Embryonic facial prominence (tissue), 1 donor: Measurements from ENCODE around the gene PPP1R12C.
"Not testable (repeated sequence)": the region's sequence is repeated elsewhere in the genome, so short reads cannot be mapped to it uniquely, and the experiment has no call there.

Source experiments
- DNase-seq: peaks from one replicate; pipeline ENCODE4 v3.0.0-alpha.2; 2016; ENCODE audit errors: extremely low spot score

Gene PPP1R12C

DNA sequence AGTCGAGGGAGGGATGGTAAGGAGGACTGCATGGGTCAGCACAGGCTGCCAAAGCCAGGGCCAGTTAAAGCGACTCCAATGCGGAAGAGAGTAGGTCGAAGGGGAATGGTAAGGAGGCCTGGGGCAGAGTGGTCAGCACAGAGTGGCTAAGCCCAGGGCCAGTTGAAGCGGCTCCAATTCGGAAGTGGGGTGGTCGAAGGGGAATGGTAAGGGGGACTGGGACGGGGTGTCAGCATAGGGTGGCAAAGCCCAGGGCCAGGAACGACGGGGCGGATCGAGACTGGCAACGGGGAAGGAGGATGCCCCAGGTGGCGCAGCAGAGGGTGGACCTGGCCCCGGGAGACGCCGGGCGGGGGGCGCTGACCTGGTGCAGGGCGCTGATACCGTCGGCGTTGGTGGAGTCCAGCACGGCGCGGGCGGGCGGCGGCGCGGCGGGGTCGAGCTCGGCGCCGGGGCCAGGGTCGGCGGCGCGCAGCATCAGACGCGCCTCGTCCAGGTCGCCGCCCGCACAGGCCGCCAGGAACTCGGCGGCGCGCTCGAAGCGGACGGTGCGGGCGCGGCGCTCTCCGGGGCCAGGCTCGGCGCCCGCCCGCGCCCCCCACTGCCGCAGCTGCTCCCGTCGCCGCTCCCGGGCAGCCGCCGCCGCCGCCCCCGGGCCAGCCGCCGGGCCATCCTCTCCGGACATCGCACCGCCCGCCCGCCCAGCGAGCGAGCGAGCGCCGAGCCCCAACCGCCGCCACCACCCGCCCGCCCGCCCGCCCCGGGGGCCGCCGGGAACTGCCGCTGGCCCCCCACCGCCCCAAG is at the start of gene PPP1R12C:
Gene PPP1R12C (minus strand): TSS at position 779 of the 804 bp plus-strand sequence. CDS start 94 bp downstream, at position 685.
- DNase-seq: no peak

DNA sequence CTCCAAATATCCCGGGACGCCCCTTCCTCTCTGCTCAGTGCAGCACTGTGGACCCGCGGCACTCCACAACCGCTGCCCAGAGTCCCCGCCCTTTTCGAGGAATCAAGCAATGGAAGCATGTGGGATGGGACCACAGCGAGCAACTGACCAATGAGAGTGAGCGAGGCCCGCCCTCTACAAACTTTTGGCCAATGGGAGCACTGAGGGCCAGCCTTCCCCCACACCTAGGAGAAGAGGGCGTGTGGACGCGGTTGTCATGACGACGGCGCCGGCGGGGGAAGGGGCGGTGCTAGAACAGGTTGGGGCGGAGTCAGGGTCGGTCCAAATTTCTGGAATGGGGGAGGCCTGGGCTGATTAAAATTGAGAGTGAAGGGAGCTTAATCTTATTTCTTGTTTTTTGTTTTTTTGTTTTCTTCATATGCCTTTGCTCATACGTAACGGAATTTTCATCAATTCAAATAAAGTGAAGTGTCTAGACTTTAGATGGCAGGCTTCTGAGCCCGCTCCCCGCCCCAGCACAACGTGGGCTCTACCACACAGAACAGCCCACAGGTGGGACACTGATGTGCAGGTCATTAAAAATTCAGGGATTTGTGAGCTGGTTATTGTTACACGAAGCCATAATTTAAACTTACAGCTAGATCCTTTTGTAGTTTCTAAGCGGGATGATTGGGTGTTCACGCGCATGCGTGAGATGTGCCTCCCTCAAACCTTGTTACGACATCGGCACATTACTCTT is 49.3 kb upstream of the PPP1R12C start, which contains the start of gene DNAAF3:
Gene DNAAF3 (minus strand): TSS at position 84 of the 739 bp plus-strand sequence. CDS start 200 bp downstream, outside the sequence.
- DNase-seq: peak; percentile 89

DNA sequence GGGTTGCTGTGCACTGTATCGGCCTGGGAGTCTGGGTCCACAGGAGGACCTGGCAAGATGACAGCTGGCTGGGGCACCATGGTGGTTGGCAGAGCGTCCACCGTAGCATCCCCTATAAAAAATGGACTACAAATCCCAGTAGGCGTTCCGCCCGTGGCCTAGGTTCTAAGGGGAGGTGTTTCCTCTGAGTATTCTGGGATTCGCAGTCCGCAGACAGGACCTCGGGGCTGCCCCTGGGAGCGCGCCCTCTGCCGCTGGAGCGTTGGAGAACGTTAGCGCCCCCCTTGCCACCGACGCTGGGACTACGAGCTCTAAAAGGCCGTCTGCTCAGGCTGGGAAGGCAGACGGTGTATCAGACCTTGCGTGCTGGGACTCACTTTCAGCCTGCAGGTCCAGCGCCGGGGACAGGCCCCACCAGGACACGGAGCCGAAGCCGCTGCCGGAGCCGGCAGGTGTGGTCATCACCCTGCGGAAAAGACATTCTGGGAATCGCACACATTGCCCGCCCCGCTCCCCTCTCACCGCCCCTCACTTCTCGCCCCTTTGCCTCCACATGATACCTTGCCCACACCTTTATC is 48.6 kb upstream of the PPP1R12C start:
- DNase-seq: no peak

- no peak for DNase-seq
Measured at GRCh38 chr19:55161571-55162322, 44.3 kb upstream of the PPP1R12C start.

DNA sequence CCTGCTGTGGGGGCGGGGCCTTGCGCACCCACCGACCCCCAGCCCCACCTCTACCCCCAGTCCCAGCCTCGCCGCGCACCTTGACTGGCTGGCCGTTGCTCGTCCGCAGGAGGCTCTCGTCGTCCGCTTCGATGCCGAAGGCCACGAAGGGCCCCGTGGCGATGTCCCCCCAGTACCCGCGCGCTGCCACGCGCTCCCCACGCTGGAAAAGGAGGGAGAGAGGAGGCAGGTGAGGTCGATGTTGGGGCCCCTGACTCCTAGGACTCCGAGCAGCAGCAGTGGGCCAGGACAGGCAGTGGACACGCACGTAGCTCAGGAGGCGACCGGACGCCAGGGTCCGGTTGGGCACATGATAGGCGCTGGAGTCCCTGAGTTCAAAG is 43.5 kb upstream of the PPP1R12C start:
- DNase-seq: no peak

DNA sequence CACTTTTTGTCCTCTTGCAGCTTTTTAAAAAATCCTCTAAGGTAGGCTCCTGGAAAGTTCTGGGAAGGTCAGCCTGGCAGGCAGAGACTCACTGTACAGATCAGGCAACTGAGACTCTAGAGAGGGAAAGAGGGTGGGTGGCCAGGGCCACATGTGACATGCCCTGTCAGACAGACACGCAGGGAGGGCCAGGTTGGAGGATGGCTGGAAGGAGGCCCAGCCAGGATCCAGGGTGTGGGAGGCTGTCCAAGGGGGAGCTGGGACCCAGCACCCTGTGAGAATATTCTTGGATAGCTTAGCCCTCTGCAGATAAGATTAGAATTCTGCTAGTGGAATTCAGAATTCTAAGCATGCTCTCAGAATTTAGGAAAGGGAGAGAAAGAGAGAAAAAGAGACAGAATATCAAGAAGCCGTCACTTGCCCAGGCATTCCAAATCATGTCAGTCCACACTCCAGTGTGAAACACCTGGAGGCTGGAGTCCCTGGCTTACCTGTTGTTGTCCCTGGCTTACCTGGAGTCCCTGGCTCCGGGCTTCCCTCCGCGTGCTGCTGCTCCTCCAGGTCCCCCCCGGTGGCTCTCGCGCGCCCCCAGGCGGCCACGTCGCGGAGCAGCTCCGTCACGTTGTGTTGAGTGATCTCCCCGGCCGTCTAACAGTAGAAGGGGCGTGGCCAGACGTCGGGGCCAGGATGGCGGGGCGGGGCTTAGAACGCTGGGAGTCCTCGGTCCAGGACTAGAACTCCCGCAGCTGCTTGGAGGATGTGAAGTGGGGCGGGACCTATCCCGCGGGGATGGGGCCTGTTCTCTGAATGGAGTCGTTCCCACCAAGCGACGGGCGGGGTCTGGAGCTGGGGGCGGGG is 42.9 kb upstream of the PPP1R12C start:
- DNase-seq: no peak

DNA sequence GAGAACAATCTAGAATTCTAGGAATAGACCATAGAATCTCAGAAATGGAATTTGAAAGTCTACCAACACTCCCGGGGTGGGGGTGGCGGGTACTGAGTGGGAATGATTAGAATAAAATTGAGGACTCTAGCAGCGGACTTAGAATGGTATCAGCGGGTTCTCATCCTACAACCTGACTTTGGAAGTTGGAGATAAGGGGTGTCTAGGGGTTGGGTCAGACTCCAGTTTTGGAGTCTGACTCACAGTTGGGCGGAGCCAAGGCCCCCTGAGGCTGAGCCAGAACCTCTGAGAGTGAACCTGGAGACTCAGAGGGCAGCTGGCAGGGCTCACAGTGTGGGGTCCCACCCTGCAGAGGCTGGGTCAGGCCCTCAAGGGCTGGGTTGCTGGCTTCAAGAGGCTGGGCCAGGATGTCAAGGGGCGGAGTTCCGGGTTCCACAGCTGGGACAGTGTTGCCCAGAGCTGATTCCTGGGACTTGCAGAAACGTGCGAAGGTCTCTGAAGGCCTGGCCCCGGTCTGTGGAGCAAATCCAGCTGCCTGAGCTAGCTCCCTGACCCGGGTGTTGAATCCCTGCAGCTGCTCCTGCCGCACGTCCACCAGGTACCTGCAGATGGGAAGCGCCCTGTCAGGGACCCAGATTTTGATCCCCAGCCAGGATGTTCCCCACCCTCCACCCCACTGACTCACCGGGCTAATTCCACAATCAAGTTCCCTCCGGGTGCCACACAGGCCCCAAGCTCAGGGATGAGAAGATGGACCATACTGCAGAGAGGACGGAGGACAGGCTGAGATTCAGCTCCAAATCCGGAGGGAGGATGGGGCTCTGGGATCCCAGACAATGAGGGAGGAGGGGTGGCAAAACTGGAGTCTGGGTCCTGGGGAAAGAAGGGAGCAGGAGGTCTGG is 41.7 kb upstream of the PPP1R12C start:
- DNase-seq: no peak

DNA sequence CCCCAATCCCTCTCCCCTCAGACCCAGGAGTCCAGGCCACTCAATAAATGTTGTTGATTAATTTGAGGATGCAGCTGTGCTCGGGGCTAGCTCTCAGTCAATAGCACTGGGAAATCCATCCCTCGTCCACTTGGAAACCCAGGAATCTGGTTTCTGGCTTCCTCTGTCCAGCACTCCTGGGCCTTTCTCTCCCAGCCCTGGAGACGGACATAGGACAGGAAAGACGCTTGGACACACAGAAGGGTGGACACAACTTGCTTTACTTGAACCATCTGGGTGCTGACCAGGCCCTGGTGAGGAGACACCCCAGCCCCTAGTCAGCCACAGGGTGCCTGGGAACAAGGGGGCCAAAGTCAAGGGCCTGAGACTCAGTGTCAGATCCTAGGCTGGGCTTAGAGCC is 41.0 kb upstream of the PPP1R12C start:
- DNase-seq: no peak

- no peak for DNase-seq
Measured at GRCh38 chr19:55157064-55157908, 39.8 kb upstream of the PPP1R12C start, which contains the start of gene TNNI3. Gene TNNI3 (minus strand): TSS chr19:55157732. CDS start chr19:55157589, 143 bp downstream.

DNA sequence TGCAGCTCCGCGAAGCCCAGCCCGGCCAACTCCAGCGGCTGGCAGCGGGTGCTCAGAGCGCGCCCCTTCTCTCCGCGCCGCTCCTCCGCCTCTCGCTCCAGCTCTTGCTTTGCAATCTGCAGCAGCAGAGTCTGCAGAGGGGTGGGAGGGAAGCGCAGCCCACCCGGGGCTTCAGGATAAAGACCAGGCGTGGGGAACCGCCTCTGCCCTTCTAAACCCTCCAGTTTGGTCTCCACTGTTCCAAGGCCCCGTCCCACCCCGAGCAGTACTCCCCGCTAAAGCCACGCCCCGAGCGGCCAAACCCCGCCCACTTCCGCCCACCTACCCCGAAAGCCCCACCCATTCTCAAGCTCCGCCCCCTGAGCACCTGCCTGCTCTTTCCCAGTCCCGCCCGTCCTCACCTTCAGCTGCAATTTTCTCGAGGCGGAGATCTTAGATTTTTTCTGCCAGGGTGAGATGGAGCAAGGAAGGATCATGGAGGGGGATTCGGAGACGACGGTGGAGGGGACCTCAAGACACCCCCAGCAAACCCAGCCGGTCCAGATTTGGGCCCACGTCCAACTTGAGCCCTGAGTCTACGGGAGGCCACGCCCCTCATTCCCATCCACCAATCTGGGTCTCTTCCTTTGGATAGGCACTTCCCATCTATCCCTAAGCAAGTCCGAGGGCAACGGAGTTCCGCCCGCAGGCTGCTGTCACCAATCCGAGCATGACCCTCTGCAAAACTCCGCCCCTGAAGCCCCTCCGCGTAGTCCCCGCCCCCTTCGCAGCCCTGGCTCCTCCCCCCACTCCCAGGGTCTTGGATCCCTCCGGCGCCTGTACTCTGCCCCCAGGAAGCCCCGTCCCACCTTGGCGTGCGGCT is 39.0 kb upstream of the PPP1R12C start:
- no peak for DNase-seq

DNA sequence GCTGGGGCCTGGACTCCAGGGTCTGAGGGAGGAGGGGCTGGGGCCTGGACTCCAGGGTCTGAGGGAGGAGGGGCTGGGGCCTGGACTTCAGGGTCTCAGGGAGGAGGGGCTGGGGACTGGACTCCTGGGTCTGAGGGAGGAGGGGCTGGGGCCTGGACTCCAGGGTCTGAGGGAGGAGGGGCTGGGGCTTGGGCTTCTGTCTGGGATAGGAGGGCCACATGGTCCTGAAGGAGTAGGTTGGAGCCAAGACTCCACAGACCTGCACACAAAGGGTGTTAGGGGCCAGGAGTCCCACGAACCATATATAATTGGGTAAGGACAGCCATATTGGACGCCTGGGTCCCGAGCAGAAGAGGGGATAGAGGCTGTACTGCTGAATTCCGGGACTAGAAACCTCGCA is 38.3 kb upstream of the PPP1R12C start:
- DNase-seq: not testable (repeated sequence)

DNA sequence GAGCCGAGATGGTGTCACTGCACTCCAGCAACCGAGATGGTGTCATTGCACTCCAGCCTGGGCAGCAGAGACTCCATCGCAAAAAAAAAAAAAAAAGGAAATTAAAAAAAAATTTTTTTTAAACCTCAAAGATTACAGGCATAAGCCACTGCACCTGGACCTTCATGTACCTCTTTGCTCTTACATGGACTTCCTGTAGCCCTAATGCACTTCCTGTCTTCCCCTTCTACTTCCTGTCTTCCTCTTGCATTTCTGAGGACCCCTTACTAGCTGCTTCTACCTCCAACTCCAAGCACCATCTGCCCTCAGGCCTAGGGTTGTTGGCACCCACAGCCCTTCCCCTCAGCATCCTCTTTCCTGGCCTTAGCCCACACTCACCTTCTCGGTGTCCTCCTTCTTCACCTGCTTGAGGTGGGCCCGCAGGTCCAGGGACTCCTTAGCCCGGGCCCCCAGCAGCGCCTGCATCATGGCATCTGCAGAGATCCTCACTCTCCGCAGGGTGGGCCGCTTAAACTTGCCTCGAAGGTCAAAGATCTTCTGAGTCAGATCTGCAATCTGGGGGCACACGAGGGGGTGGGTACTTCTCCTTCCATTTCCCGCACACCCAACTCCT is 36.3 kb upstream of the PPP1R12C start:
- no peak for DNase-seq

GRCh38 chr19:55152017-55152416 is 34.6 kb upstream of the PPP1R12C start:
- DNase-seq: no peak

- DNase-seq: no peak
Measured at GRCh38 chr19:55149078-55150003, 31.9 kb upstream of the PPP1R12C start, which contains the start of gene TNNT1. Gene TNNT1 (minus strand): TSS chr19:55149206. CDS start chr19:55147157, 2,049 bp downstream.

DNA sequence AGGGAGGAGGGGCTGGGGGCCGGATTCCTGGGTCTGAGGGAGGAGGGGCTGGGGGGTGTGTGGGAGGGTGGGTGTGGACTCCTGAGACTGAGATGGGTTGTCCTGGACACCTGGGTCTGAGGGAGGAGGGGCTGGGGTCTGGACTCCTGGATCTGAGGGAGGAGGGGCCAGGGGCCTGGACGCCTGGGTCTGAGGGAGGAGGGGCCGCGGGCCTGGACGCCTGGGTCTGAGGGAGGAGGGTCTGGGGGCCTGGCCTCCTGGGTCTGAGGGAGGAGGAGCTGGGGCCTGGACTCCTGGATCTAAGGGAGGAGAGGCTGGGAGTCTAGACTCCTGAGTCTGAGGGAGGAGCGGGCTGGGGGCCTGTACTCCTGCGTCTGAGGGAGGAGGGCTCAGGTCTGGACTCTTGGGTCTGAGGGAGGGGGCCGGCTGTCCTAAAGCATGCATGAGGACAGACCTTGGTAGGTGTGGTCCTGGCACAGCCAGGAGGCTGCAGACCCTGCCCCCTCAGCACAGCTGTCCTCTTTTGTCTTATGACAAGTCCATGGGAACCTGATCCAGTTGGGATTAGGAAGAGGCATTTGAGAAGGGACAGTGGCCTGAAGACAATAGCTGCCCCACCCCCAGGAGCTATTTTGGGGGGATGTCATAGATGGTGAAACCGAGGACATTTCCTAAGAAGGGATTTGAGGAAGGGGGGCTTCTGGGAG is 30.3 kb upstream of the PPP1R12C start:
- DNase-seq: no peak
